ENCODE data around the gene SNX25. TPM values are rescaled to one million over a fixed set of nuclear protein-coding genes. Genes with fewer than 3 reads are reported as not detected.
"Not testable (repeated sequence)": the region's sequence is repeated elsewhere in the genome, so short reads cannot be mapped to it uniquely, and the experiment has no call there.

The SNX25 gene
- total RNA-seq, 1 donor from 2014 or later: 29.5 TPM

GRCh38 chr4:185203486-185204237 is 5.7 kb upstream of the SNX25 start, which contains the start of gene CFAP97:
TSS of gene CFAP97 (minus strand) at chr4:185204000. CDS start at chr4:185191196, 12,804 bp downstream.
- no peaks in the 10 kb centered on the region for H3K9me3 ChIP-seq (ENCODE audit: insufficient read depth, low read depth, low read length)

GRCh38 chr4:185204238-185204910 is 5.0 kb upstream of the SNX25 start:
- no peak for TF ChIP-seq EZH2 (IDR thresholded peaks at IDR 0.05; ENCODE audit: insufficient read depth, low read length)
- no peak for TF ChIP-seq CTCF (IDR thresholded peaks at IDR 0.05; ENCODE audit: insufficient read depth, low read depth, low read length)
- peak overlapping the region; percentile 63 for H3K27ac Mint-ChIP-seq (ENCODE audit: unreplicated experiment)
- Histone ChIP-seq H3K36me3 (ENCODE audit: insufficient read depth, low read length) (no peaks in the 10 kb centered on the region), H3K9ac (ENCODE audit: low read length) (peak overlapping the region; percentile 79), H2AFZ (ENCODE audit: low read depth, low read length) (peak overlapping the region; percentile 26), H3K27ac (ENCODE audit: low read depth, low read length) (peak overlapping the region; percentile 42), H3K9me3 (ENCODE audit: insufficient read depth, low read depth, low read length) (no peaks in the 10 kb centered on the region), H3K27me3 (ENCODE audit: insufficient read depth, low read length) (no peaks in the 10 kb centered on the region), H3K4me1 (ENCODE audit: insufficient read depth, low read length) (peaks cover 30% of the 10 kb centered on the region), H4K20me1 (ENCODE audit: insufficient read depth, low read length) (peaks cover 8% of the 10 kb centered on the region), H3K4me2 (ENCODE audit: low read length) (peak overlapping the region; percentile 82), H3K4me3 (ENCODE audit: insufficient read depth, low read depth, low read length) (peak overlapping the region; percentile 65), H3K79me2 (ENCODE audit: insufficient read depth, low read length) (peaks cover 11% of the 10 kb centered on the region)
- no peaks in the 10 kb centered on the region for H3K27me3 Mint-ChIP-seq (ENCODE audit: low read depth, unreplicated experiment)
- H3K4me3 Mint-ChIP-seq (ENCODE audit: unreplicated experiment): peak overlapping the region; percentile 86
- H3K36me3 Mint-ChIP-seq (ENCODE audit: low read depth, unreplicated experiment): no peaks in the 10 kb centered on the region
- DNase-seq (ENCODE audit: low read depth) (no peak), FAIRE-seq (no peak)
- H3K4me1 Mint-ChIP-seq (ENCODE audit: low read depth, unreplicated experiment): peaks cover 9% of the 10 kb centered on the region
- no peaks in the 10 kb centered on the region for H3K9me3 Mint-ChIP-seq (ENCODE audit: unreplicated experiment)

More at GRCh38 chr4:185203486-185204237, 5.7 kb upstream of the SNX25 start, which contains the start of gene CFAP97:
- H4K20me1 ChIP-seq (ENCODE audit: insufficient read depth, low read length): peaks cover 8% of the 10 kb centered on the region
- peaks cover 25% of the 10 kb centered on the region for H3K4me1 ChIP-seq (ENCODE audit: insufficient read depth, low read length)
- H3K4me1 Mint-ChIP-seq (ENCODE audit: low read depth, unreplicated experiment): peaks cover 9% of the 10 kb centered on the region
- H3K4me2 ChIP-seq (ENCODE audit: low read length): peak within 1 kb of the TSS; percentile 82
- H3K27ac ChIP-seq (ENCODE audit: low read depth, low read length): peak within 1 kb of the TSS; percentile 75
- peak within 1 kb of the TSS; percentile 65 for H3K4me3 ChIP-seq (ENCODE audit: insufficient read depth, low read depth, low read length)
- H2AFZ ChIP-seq (ENCODE audit: low read depth, low read length): peak within 1 kb of the TSS; percentile 26
- peak within 1 kb of the TSS; percentile 87 for H3K27ac Mint-ChIP-seq (ENCODE audit: unreplicated experiment)
- no peaks in the 10 kb centered on the region for H3K27me3 ChIP-seq (ENCODE audit: insufficient read depth, low read length)
- no peaks in the 10 kb centered on the region for H3K36me3 Mint-ChIP-seq (ENCODE audit: low read depth, unreplicated experiment)
- peaks cover 16% of the 10 kb centered on the region for H3K79me2 ChIP-seq (ENCODE audit: insufficient read depth, low read length)
- no peak for TF ChIP-seq CTCF (IDR thresholded peaks at IDR 0.05; ENCODE audit: insufficient read depth, low read depth, low read length)
- no peak for TF ChIP-seq EZH2 (IDR thresholded peaks at IDR 0.05; ENCODE audit: insufficient read depth, low read length)
- peak within 1 kb of the TSS; percentile 92 for H3K4me3 Mint-ChIP-seq (ENCODE audit: unreplicated experiment)
- DNase-seq (ENCODE audit: low read depth): peak; percentile 84
- peak within 1 kb of the TSS; percentile 79 for H3K9ac ChIP-seq (ENCODE audit: low read length)
- H3K9me3 Mint-ChIP-seq (ENCODE audit: unreplicated experiment): no peaks in the 10 kb centered on the region
- no peak for FAIRE-seq
- H3K27me3 Mint-ChIP-seq (ENCODE audit: low read depth, unreplicated experiment): no peaks in the 10 kb centered on the region
- peaks cover 1% of the 10 kb centered on the region for H3K36me3 ChIP-seq (ENCODE audit: insufficient read depth, low read length)

- H3K9ac ChIP-seq (ENCODE audit: low read length); H3K36me3 ChIP-seq (ENCODE audit: insufficient read depth, low read length); H3K4me1 Mint-ChIP-seq (ENCODE audit: low read depth, unreplicated experiment); H2AFZ ChIP-seq (ENCODE audit: low read depth, low read length); FAIRE-seq; H3K9me3 Mint-ChIP-seq (ENCODE audit: unreplicated experiment); H4K20me1 ChIP-seq (ENCODE audit: insufficient read depth, low read length); H3K4me3 ChIP-seq (ENCODE audit: insufficient read depth, low read depth, low read length); H3K27ac Mint-ChIP-seq (ENCODE audit: unreplicated experiment); DNase-seq (ENCODE audit: low read depth); H3K27me3 Mint-ChIP-seq (ENCODE audit: low read depth, unreplicated experiment); H3K36me3 Mint-ChIP-seq (ENCODE audit: low read depth, unreplicated experiment); H3K9me3 ChIP-seq (ENCODE audit: insufficient read depth, low read depth, low read length); H3K27me3 ChIP-seq (ENCODE audit: insufficient read depth, low read length); H3K27ac ChIP-seq (ENCODE audit: low read depth, low read length): not testable (repeated sequence)
- H3K4me3 Mint-ChIP-seq (ENCODE audit: unreplicated experiment): peak overlapping the region; percentile 86
- Histone ChIP-seq H3K4me1 (ENCODE audit: insufficient read depth, low read length) (peaks cover 30% of the 10 kb centered on the region), H3K4me2 (ENCODE audit: low read length) (peak overlapping the region; percentile 82), H3K79me2 (ENCODE audit: insufficient read depth, low read length) (peaks cover 13% of the 10 kb centered on the region)
Measured at GRCh38 chr4:185205073-185205472, 4.3 kb upstream of the SNX25 start.
